ENCODE data around the gene KCNJ11.

DNA sequence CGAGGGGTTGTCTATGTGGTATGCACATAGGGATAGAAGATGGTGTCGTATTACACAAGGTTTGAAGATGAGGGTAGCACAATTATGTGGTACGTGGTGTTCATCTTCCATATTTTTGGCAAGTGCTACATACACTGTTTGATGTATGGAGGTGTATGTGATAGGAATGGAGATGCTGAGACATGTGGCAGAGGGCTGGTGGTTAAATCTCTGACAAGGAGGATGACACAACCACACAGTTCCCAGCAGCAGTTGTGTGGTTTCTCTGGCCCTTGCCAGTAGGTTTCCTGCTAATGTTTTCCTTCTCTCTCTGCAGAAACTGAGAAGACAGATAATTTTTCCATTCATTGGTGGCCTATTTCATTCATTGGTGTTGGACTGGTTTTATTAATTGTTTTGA, 19.9 kb downstream of the KCNJ11 start:
- TF ChIP-seq POLR2A (IDR thresholded peaks at IDR 0.05; ENCODE audit: low read depth) (no peak), EP300 (IDR thresholded peaks at IDR 0.05) (no peak)
- TF ChIP-seq, protein P1, sequence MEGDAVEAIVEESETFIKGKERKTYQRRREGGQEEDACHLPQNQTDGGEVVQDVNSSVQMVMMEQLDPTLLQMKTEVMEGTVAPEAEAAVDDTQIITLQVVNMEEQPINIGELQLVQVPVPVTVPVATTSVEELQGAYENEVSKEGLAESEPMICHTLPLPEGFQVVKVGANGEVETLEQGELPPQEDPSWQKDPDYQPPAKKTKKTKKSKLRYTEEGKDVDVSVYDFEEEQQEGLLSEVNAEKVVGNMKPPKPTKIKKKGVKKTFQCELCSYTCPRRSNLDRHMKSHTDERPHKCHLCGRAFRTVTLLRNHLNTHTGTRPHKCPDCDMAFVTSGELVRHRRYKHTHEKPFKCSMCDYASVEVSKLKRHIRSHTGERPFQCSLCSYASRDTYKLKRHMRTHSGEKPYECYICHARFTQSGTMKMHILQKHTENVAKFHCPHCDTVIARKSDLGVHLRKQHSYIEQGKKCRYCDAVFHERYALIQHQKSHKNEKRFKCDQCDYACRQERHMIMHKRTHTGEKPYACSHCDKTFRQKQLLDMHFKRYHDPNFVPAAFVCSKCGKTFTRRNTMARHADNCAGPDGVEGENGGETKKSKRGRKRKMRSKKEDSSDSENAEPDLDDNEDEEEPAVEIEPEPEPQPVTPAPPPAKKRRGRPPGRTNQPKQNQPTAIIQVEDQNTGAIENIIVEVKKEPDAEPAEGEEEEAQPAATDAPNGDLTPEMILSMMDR (IDR thresholded peaks at IDR 0.05) = no peak
